OCI-LY1 (cell line): ENCODE measurements around the gene NELFA.

Source experiments
- H2AFZ ChIP-seq: fragments of 200-600 bp; sonication (generic), shearing (Covaris generic); 2 replicates; pipeline ENCODE4 v1.6.0; 2014; ENCODE audit warnings: antibody characterized with exemption, mild to moderate bottlenecking, low read length
- H3F3A ChIP-seq: fragments of 200-600 bp; sonication (generic), shearing (Covaris generic); 2 replicates; pipeline ENCODE4 v1.6.0; 2014; ENCODE audit warnings: mild to moderate bottlenecking, antibody characterized with exemption, low read length, moderate library complexity; ENCODE audit not compliant: insufficient read depth
- H3K27ac ChIP-seq: fragments of 200-600 bp; sonication (generic); 2 replicates; pipeline ENCODE4 v1.5.1; 2014; ENCODE audit warnings: low read length, mixed run types, mild to moderate bottlenecking, low read depth; ENCODE audit not compliant: poor library complexity, severe bottlenecking
- H3K27me3 ChIP-seq: fragments of 200-600 bp; sonication (generic); 2 replicates; pipeline ENCODE4 v1.6.0; 2014; ENCODE audit warnings: antibody characterized with exemption, mild to moderate bottlenecking, low read length, moderate library complexity; ENCODE audit not compliant: insufficient read depth
- H3K36me3 ChIP-seq: fragments of 200-600 bp; sonication (generic); 2 replicates; pipeline ENCODE4 v1.6.1; 2014; ENCODE audit warnings: mild to moderate bottlenecking, antibody characterized with exemption, low read length, moderate library complexity, mixed read lengths; ENCODE audit not compliant: insufficient read depth
- H3K4me1 ChIP-seq: fragments of 200-600 bp; sonication (generic); 2 replicates; pipeline ENCODE4 v1.5.1; 2014; ENCODE audit warnings: mild to moderate bottlenecking, low read length, moderate library complexity; ENCODE audit not compliant: insufficient read depth, severe bottlenecking
- H3K4me2 ChIP-seq: fragments of 200-600 bp; sonication (generic), shearing (Covaris generic); 2 replicates; pipeline ENCODE4 v1.6.1; 2014; ENCODE audit warnings: low read length
- H3K4me3 ChIP-seq: fragments of 200-600 bp; sonication (generic); 2 replicates; pipeline ENCODE4 v1.5.1; 2014; ENCODE audit warnings: low read length, low read depth, mild to moderate bottlenecking, mixed read lengths; ENCODE audit not compliant: poor library complexity, severe bottlenecking
- H3K79me2 ChIP-seq: fragments of 200-600 bp; shearing (Covaris generic); 2 replicates; pipeline ENCODE4 v1.6.1; 2016; ENCODE audit warnings: mixed run types, low read length, mixed read lengths; ENCODE audit not compliant: insufficient read depth
- H3K9ac ChIP-seq: fragments of 200-600 bp; sonication (generic), shearing (Covaris generic); 2 replicates; pipeline ENCODE4 v1.6.1; 2014; ENCODE audit warnings: mild to moderate bottlenecking, low read length, mixed read lengths
- H3K9me2 ChIP-seq: fragments of 200-600 bp; sonication (generic), shearing (Covaris generic); 2 replicates; pipeline ENCODE4 v1.6.1; 2014; ENCODE audit warnings: low read depth, mild to moderate bottlenecking, low read length, mixed read lengths
- H3K9me3 ChIP-seq: fragments of 200-600 bp; shearing (Covaris generic); 2 replicates; pipeline ENCODE4 v1.6.1; 2014; ENCODE audit warnings: low read length, mixed read lengths
- H4K20me1 ChIP-seq: fragments of 200-600 bp; sonication (generic), shearing (Covaris generic); 2 replicates; pipeline ENCODE4 v1.6.0; 2016; ENCODE audit warnings: mild to moderate bottlenecking, low read length; ENCODE audit not compliant: insufficient read depth
- CTCF ChIP-seq: fragments of 200-600 bp; sonication (generic), shearing (Covaris generic); IDR thresholded peaks from 2 replicates; pipeline ENCODE4 v1.5.1; 2017; ENCODE audit warnings: mild to moderate bottlenecking, antibody characterized with exemption, low read length, moderate library complexity, mixed read lengths
- EZH2 ChIP-seq: fragments of 200-600 bp; sonication (generic), shearing (Covaris generic); IDR thresholded peaks from 2 replicates; pipeline ENCODE4 v1.8.0; 2017; ENCODE audit warnings: borderline replicate concordance, mixed run types, mild to moderate bottlenecking, antibody characterized with exemption, low read length, moderate library complexity, mixed read lengths

NELFA gene

GRCh38 chr4:1937550-1937949, 71.2 kb downstream of the NELFA start:
- Histone ChIP-seq H2AFZ (no peak overlapping the region), H3K9me3 (no peaks in the 10 kb centered on the region), H3K9me2 (no peaks in the 10 kb centered on the region), H3K27ac (no peak overlapping the region), H3K4me3 (no peak overlapping the region), H3K79me2 (no peaks in the 10 kb centered on the region), H3K9ac (no peak overlapping the region), H4K20me1 (no peaks in the 10 kb centered on the region), H3F3A (no peaks in the 10 kb centered on the region), H3K4me1 (no peaks in the 10 kb centered on the region), H3K4me2 (no peak overlapping the region), H3K27me3 (no peaks in the 10 kb centered on the region), H3K36me3 (peaks cover 62% of the 10 kb centered on the region)
- TF ChIP-seq CTCF (no peak), EZH2 (no peak)

- Histone ChIP-seq H3K9ac (no peak overlapping the region), H3K9me3 (no peaks in the 10 kb centered on the region), H3K4me1 (no peaks in the 10 kb centered on the region), H3F3A (no peaks in the 10 kb centered on the region), H3K27ac (no peak overlapping the region), H3K79me2 (no peaks in the 10 kb centered on the region), H3K9me2 (no peaks in the 10 kb centered on the region), H2AFZ (no peak overlapping the region), H3K36me3 (peaks cover 57% of the 10 kb centered on the region), H3K4me3 (no peak overlapping the region), H3K27me3 (no peaks in the 10 kb centered on the region), H4K20me1 (no peaks in the 10 kb centered on the region), H3K4me2 (no peak overlapping the region)
- TF ChIP-seq EZH2 (no peak), CTCF (no peak)
These were observed 75.1 kb downstream of the NELFA start for GRCh38 chr4:1933700-1934099.

- Histone ChIP-seq H3K27ac (no peak overlapping the region), H3K9me2 (no peaks in the 10 kb centered on the region), H4K20me1 (no peaks in the 10 kb centered on the region), H3K4me2 (no peak overlapping the region), H2AFZ (no peak overlapping the region), H3K9ac (no peak overlapping the region), H3K79me2 (no peaks in the 10 kb centered on the region), H3K36me3 (peaks cover 52% of the 10 kb centered on the region), H3K4me3 (no peak overlapping the region), H3K4me1 (no peaks in the 10 kb centered on the region), H3F3A (no peaks in the 10 kb centered on the region), H3K9me3 (no peaks in the 10 kb centered on the region), H3K27me3 (no peaks in the 10 kb centered on the region)
- TF ChIP-seq CTCF = no peak
- no peak for TF ChIP-seq EZH2
These were observed 76.0 kb downstream of the NELFA start for GRCh38 chr4:1932736-1933135.
